C1 segment of cervical spinal cord (tissue), 14 donors: Measurements from ENCODE around the gene SLC35A2.
"Not testable (repeated sequence)": the region's sequence is repeated elsewhere in the genome, so short reads cannot be mapped to it uniquely, and the experiment has no call there.

Source experiments
- DNase-seq, 14 donors: peaks; one replicate each; lab custom pipeline; 2025; lab: John Stamatoyannopoulos, UW

Gene SLC35A2

GRCh38 chrX:48853494-48853893 lies 58.0 kb downstream of the SLC35A2 start:
- DNase-seq: not testable (repeated sequence)
